Measurements from ENCODE around the gene CD200R1.

DNA sequence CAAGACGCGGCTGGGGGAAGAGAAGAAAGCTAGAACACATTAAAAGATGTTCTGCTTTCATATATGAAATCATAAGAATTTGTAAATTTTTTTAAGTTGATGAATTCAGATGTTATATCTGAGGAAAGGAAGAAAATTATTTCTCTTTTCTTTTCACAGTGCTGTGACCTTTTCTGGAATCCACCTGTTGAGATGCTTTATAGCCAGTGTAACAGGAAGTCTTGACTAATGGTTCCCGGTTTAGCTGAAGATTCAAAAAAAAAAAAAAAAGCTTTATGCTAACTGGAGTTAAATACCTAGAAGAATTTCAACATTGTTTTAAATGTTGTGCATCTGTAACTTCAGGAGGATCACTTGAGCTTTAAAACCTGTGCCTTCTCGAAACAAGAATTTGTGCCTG is 25.8 kb upstream of the CD200R1 start:
- TF ChIP-seq EZH2 (IDR thresholded peaks at IDR 0.05; ENCODE audit: insufficient read depth, poor library complexity, severe bottlenecking), result no peak
- no peak for TF ChIP-seq EZH2phosphoT487 (IDR thresholded peaks at IDR 0.05; ENCODE audit: insufficient read depth, low read depth)

Measured in GM23248 (cell line).